Endometrial microvascular endothelial cells (primary cell): Measurements from ENCODE around the gene FADS6. TPM values are rescaled to one million over a fixed set of nuclear protein-coding genes. Genes with fewer than 3 reads are reported as not detected.
"Not testable (repeated sequence)": the region's sequence is repeated elsewhere in the genome, so short reads cannot be mapped to it uniquely, and the experiment has no call there.

Experiments used
- in situ Hi-C: cut with HindIII; loops from 2 replicates; pipeline ENCODE4 v1.10.0; 2017; ENCODE audit warnings: low sequenced_read_pairs, low pct_unique_long_range_greater_than_20kb; ENCODE audit errors: inconsistent ontology term
- total RNA-seq: library from RNA; depleted of rRNA; stranded (reverse); fragments of >200 nt; gene quantifications from one replicate; pipeline ENCODE4 v1.2.3, GENCODE V29; 2015; ENCODE audit errors: inconsistent ontology term

The FADS6 gene
- total RNA-seq, 1 donor from 2014 or later: not detected

DNA sequence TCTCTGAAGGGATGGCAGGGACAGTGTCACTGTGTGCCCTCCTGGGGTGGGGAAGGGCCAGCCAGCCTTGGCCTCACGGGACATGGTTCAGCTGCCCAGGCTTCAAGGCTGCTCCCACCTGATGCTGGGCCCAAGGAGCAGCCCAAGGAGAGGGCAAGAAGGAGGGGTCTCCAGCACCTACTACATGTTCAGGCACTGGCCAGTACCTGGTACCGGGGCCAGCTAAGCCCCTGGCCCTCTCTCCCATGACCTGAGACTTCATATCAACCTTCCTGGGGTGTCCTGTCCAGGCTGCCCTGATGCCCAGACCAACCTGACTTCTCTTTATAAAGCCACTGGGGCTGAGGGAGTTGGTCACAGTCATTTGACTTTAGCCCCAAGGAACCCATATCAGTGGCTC is 28.3 kb upstream of the FADS6 start:
- in situ Hi-C loops: no loop called here

DNA sequence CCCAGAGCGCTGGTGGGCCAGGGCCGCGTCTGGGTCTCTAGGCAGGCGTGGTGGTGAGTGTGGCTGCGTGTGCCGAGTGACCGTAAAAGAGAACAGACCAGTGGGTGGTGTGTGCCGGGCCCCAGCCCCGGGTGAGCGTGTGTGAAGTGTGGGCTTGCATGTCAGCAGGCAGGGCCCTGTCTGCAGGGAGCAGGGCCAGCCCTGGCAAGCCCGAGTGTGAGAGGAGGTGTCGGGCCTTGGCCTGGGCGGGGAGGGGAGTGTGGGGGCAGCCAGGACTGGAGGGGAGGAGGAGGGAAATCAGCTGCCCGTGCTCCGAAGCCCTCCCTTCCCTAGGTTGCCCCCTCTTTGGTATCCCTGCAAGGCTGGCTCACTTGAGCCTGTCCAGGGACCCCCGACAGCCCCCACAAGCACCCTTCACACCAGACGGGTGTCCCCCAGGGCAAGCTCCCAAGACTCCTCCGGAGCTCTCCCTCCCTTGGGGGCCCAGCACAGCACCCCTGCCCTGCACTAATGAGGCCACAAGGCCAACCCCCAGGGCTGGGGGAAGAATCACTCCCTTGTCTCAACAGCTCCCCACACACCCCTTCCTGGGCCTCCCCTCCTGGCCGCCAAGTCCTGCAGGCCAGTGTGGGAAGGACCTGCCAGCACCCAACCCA is 27.7 kb upstream of the FADS6 start:
- in situ Hi-C loops: no loop called here

GRCh38 chr17:74920642-74921025 is 27.2 kb upstream of the FADS6 start:
- in situ Hi-C loops: no loop called here

- in situ Hi-C loops: no loop called here
Measured at GRCh38 chr17:74920306-74920620, 26.8 kb upstream of the FADS6 start.

- in situ Hi-C loops: no loop called here
Measured at GRCh38 chr17:74919440-74920305, 26.2 kb upstream of the FADS6 start.

DNA sequence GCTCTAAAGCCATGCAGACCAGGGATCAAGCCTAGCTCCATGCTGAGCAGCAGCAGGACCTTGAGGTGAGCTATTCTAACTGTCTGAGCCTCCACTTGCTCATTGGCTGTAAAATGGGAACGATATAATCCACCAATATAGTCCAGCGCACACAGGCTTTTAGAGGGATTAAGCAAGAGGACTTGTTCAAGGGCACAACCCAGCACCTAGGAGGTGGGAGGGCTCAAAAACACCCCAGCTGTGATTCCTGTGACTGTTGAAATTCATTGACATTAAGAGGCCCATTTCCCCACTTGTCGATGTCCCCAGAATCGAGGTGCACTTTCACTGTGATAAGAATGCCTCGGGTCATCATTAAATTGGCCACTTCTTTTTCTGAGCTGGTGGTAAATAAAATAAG is 25.5 kb upstream of the FADS6 start:
- in situ Hi-C loops: no loop called here

DNA sequence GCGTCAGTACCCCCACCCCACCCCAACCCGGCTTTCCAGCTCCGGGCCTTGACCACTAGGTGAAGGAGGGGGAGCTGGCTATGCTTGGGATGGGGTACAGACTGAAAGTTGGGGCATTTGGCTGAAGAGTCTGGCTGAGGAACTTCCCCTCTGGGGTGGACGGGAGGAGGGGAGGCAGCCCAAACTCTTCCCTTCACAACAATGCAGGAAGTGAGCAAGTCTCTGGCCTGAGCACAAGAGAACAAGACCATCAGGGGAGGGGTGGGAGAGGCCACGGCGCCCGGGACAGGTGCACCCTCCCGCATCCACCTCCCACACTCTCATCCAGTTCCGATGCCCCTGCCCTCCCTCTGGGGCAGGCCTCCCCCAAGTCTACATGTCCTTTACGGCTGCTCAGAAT is 24.0 kb upstream of the FADS6 start:
- in situ Hi-C loops: no loop called here

- in situ Hi-C loops: no loop called here
Measured at GRCh38 chr17:74916851-74917199, 23.4 kb upstream of the FADS6 start.

DNA sequence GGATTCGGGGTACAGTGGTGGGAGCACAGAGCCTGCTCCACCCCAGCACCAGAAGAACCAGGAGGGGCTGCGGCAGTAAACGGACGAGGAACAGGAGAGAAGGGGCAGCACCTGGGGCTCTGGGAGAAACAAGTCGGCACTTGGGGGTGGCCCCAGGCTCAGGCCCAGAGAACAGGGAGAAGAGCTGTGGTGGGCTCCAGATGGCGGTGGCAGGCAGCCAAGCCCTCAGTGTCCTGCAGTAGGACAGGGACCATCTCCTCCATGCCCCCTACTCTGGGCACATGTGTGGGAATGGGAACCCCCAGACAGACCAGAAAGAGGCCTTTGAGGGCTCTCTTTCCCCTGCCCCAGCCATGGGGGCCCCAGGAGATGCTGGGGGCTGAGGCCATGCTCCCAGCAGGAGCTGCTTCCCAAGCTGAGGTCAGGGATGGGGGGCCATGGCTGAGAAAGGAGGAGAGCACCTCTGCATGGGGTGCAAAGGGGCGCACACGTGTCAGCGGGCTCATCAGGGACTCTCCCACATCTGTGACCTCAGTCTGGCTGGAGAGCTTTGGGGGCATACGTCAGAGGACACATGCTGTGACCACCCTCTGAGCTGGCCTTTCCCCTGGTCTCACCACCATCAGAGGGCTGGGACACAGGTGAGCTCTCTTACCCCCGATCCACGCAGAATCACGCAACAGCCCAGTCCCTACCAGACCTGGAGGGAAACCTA is 22.9 kb upstream of the FADS6 start:
- in situ Hi-C loops: no loop called here

GRCh38 chr17:74911423-74911822 is 18.0 kb upstream of the FADS6 start:
- in situ Hi-C loops: not testable (repeated sequence)

- in situ Hi-C loops: not testable (repeated sequence)
Measured at GRCh38 chr17:74909097-74909496, 15.7 kb upstream of the FADS6 start.

- in situ Hi-C loops: no loop called here
Measured at GRCh38 chr17:74907012-74907411, 13.6 kb upstream of the FADS6 start.

GRCh38 chr17:74906214-74906793 is 12.9 kb upstream of the FADS6 start:
- in situ Hi-C loops: not testable (repeated sequence)

DNA sequence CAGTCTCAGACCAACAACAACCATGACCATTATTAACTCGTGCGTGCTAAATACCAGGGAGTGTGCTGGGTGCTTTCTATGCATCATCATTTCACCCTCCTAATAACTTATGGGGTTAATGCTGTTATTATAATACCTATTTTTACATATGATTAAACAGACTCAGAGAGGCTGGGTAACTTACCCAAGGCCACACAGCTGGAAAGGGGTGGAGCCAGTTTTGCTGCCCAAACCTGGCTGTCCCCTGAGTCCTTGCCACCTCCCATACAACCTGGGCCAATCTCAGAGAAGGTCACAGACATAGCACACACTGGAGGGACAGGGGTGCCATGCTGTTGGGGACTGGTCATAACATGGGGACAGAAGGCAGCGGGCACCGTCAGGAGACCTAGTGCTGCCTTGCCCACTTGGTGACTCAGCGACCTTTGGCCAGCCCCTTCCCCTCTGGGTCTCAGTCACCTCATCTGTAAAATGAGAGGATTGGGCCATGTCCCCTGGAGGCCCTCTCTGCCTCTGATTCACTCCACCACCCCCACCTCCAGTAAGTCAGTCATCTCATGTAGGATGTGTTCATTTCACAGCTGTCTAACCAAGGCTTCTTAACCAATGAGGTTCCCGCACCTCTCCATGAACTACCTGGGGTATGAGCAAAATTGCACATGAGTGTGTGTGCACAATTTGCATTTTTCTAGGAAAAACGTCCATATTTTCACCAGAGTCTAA is 11.4 kb upstream of the FADS6 start:
- in situ Hi-C loops: no loop called here

GRCh38 chr17:74903671-74904070 is 10.2 kb upstream of the FADS6 start:
- in situ Hi-C loops: no loop called here

GRCh38 chr17:74903034-74903433 is 9.6 kb upstream of the FADS6 start:
- in situ Hi-C loops: no loop called here

DNA sequence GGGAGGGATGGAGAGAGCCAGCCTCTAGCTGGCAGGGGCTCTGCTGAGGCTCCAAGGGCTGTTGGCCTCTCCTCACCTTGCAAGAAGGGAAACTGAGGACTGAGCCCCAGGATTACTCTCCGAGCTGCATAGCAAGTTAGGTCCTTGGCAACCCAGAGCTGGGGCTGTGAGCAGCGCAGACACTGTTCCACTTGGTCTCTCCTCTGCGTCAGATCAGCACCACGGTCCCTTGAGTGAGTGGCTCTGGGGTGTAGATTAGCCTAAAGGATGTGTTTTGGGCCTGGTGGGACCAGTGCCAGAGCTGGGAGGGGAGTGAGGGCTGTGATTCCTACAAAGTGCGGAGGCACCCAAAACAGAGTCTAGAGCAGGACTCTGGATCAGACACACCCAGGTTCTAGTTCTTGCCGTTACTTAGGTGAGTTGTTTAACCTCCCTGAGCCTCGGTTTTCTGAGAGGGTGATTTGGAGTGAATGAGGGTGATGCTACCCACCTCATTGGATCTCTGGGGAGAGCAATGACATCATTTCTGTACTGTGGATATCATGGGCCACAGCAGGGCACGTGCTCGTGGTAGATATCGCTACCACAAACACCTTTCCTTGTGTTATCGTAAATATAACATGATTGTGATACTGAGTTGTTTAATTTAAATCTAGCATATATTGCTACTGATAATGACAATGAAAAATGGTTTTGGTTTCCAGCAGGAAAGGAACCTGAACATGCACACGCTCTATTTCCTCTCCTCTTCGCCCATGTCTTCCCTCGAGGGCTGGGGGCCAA is 8.1 kb upstream of the FADS6 start:
- in situ Hi-C loops: no loop called here

GRCh38 chr17:74900208-74900607 is 6.8 kb upstream of the FADS6 start:
- in situ Hi-C loops: no loop called here
